GM19468 (cell line): ENCODE results near the gene CISD2.
"Not testable (repeated sequence)": the region's sequence is repeated elsewhere in the genome, so short reads cannot be mapped to it uniquely, and the experiment has no call there.

Experiments
- ATAC-seq: cut with Tn5 transposase; IDR thresholded peaks from one replicate; pipeline ENCODE4 v1.9.1; 2021; ENCODE audit warnings: mild to moderate bottlenecking, moderate library complexity, moderate number of reproducible peaks; ENCODE audit not compliant: unreplicated experiment; ENCODE audit errors: extremely low read depth

The CISD2 gene

GRCh38 chr4:102847687-102848086, 21.1 kb upstream of the CISD2 start:
- ATAC-seq = no peak

GRCh38 chr4:102849579-102850104, 19.1 kb upstream of the CISD2 start:
- ATAC-seq = no peak

GRCh38 chr4:102850370-102850769, 18.4 kb upstream of the CISD2 start:
- no peak for ATAC-seq

- ATAC-seq = no peak
These were observed 9.8 kb upstream of the CISD2 start for GRCh38 chr4:102858828-102859464.

GRCh38 chr4:102860611-102861324, 8.0 kb upstream of the CISD2 start:
- no peak for ATAC-seq

GRCh38 chr4:102862016-102862415, 6.8 kb upstream of the CISD2 start:
- no peak for ATAC-seq

GRCh38 chr4:102862747-102863146, 6.0 kb upstream of the CISD2 start:
- ATAC-seq = no peak

- ATAC-seq = not testable (repeated sequence)
These were observed 3.5 kb upstream of the CISD2 start for GRCh38 chr4:102865327-102865726.

- ATAC-seq = no peak
These were observed 1.3 kb upstream of the CISD2 start for GRCh38 chr4:102867278-102868152.

- no peak for ATAC-seq
These were observed 525 bp upstream of the CISD2 start for GRCh38 chr4:102868153-102868780.

- no peak for ATAC-seq
These were observed 891 bp downstream of the CISD2 start for GRCh38 chr4:102869569-102870197.

- no peak for ATAC-seq
These were observed 3.0 kb downstream of the CISD2 start for GRCh38 chr4:102871772-102872171.

GRCh38 chr4:102877477-102878106, 8.8 kb downstream of the CISD2 start:
- not testable (repeated sequence) for ATAC-seq

- not testable (repeated sequence) for ATAC-seq
These were observed 9.6 kb downstream of the CISD2 start for GRCh38 chr4:102878349-102878748.

GRCh38 chr4:102878901-102879300, 10.1 kb downstream of the CISD2 start:
- ATAC-seq = no peak

- no peak for ATAC-seq
These were observed 12.6 kb downstream of the CISD2 start for GRCh38 chr4:102881343-102881742.

GRCh38 chr4:102883278-102883677, 14.5 kb downstream of the CISD2 start:
- no peak for ATAC-seq

- ATAC-seq = not testable (repeated sequence)
These were observed 19.8 kb downstream of the CISD2 start for GRCh38 chr4:102888570-102888969.

GRCh38 chr4:102889866-102890265, 21.1 kb downstream of the CISD2 start:
- not testable (repeated sequence) for ATAC-seq
